Tibial artery (tissue), 4 donors: ENCODE results near the gene AKAIN1.

Experiments used
- DNase-seq, 2 donors: peaks; one replicate each; pipeline ENCODE4 v3.0.0-alpha.2; 2019
- H3K27ac ChIP-seq, 2 donors: fragments of 200-600 bp; sonication (generic) in 1 of 2; 1 replicate in 1 of 2; 2 replicates in 1 of 2; pipeline ENCODE4 v1.5.1; 2018 to 2019; ENCODE audit warnings: mild to moderate bottlenecking in 1 of 2
- H3K27me3 ChIP-seq, 2 donors: fragments of 200-600 bp; sonication (generic) in 1 of 2; one replicate each; pipeline versions ENCODE4 v1.5.1 to v1.6.0; 2016 to 2019
- H3K36me3 ChIP-seq, 3 donors: fragments of 200-600 bp; sonication (generic) in 2 of 3; one replicate each; pipeline ENCODE4 v1.5.1; 2016 to 2019; ENCODE audit warnings: mild to moderate bottlenecking in 2 of 3
- H3K4me1 ChIP-seq, 4 donors: fragments of 200-600 bp; sonication (generic) in 2 of 4; 1 replicate in 3 of 4; 2 replicates in 1 of 4; pipeline ENCODE4 v1.5.1; 2016 to 2019
- H3K4me3 ChIP-seq, 2 donors: fragments of 200-600 bp; sonication (generic) in 1 of 2; 1 replicate in 1 of 2; 2 replicates in 1 of 2; pipeline ENCODE4 v1.5.1; 2018 to 2019; ENCODE audit warnings: mild to moderate bottlenecking in 2 of 2
- H3K9me3 ChIP-seq, 3 donors: fragments of 200-600 bp; sonication (generic) in 1 of 3; one replicate each; pipeline ENCODE4 v1.5.1; 2016 to 2019
- CTCF ChIP-seq, 2 experiments: fragments of 200-600 bp in 1 of 2; fragments of 450-650 bp in 1 of 2; IDR thresholded peaks; one replicate each; pipeline ENCODE4 v1.5.1; 2017 to 2019; ENCODE audit warnings: antibody characterized with exemption in 2 of 2, mild to moderate bottlenecking in 1 of 2, moderate library complexity in 1 of 2
- intact Hi-C: fragments of 100-400 bp; cut with DNase I; formaldehyde crosslinking; loops from one replicate; pipeline ENCODE4 v1.15.0; 2023; ENCODE audit warnings: low total_unique reads

The AKAIN1 gene

GRCh38 chr18:5095239-5095638 is 101.8 kb downstream of the AKAIN1 start:
- Histone ChIP-seq H3K27ac (no peak overlapping the region), H3K36me3 (no peaks in the 10 kb centered on the region), H3K4me1 (no peaks in the 10 kb centered on the region), H3K27me3 (no peaks in the 10 kb centered on the region), H3K4me3 (no peak overlapping the region), H3K9me3 (peaks cover 0 to 2% (median 0%) of the 10 kb centered on the region in 3 donors)
- no peak for DNase-seq
- intact Hi-C loops = no loop called here
- no peak for TF ChIP-seq CTCF (IDR thresholded peaks at IDR 0.05)

DNA sequence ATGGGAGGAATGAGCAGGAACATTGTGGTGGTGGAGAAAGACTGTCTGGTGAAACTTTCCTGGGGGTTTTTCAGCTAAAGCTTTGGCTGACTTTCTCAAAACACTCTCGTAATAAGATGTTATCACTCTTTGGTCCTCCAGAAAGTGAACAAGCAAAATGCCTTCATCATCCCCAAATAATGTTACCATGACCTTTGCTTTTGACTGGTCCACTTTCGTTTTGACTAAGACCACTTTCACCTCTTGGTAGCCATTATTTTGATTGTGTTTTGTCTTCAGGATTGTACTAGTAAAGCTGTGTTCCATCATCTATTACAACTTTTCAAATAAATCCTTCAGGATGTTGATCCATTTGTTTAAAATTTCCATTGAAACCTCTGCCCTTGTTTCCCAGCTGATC is 103.2 kb downstream of the AKAIN1 start:
- TF ChIP-seq CTCF (IDR thresholded peaks at IDR 0.05) = no peak
- Histone ChIP-seq H3K27ac (no peak overlapping the region), H3K4me3 (no peak overlapping the region), H3K9me3 (peaks cover 0 to 4% (median 0%) of the 10 kb centered on the region in 3 donors), H3K36me3 (no peaks in the 10 kb centered on the region), H3K27me3 (no peaks in the 10 kb centered on the region), H3K4me1 (no peaks in the 10 kb centered on the region)
- no peak for DNase-seq
- intact Hi-C loops = no loop called here
